Parathyroid adenoma (tissue), 2 donors: ENCODE measurements around the gene CHST3.
"Not testable (repeated sequence)": the region's sequence is repeated elsewhere in the genome, so short reads cannot be mapped to it uniquely, and the experiment has no call there.

Experiments
- H2AFZ ChIP-seq: fragments of 300-600 bp; sonication (generic); one replicate; pipeline ENCODE4 v1.7.0; 2017; ENCODE audit warnings: antibody characterized with exemption, mild to moderate bottlenecking
- H3K27ac ChIP-seq: fragments of 300-600 bp; sonication (generic); one replicate; pipeline ENCODE4 v1.7.0; 2017
- H3K27me3 ChIP-seq: fragments of 300-600 bp; sonication (generic); one replicate; pipeline ENCODE4 v1.7.0; 2017; ENCODE audit warnings: low read length; ENCODE audit not compliant: control insufficient read depth, insufficient read depth
- H3K36me3 ChIP-seq: fragments of 300-600 bp; sonication (generic); one replicate; pipeline ENCODE4 v1.7.0; 2017; ENCODE audit warnings: low read length; ENCODE audit not compliant: control insufficient read depth, insufficient read depth
- H3K4me1 ChIP-seq: fragments of 300-600 bp; sonication (generic); one replicate; pipeline ENCODE4 v1.7.0; 2017; ENCODE audit warnings: control low read depth
- H3K4me2 ChIP-seq: fragments of 300-600 bp; sonication (generic); one replicate; pipeline ENCODE4 v1.7.0; 2017; ENCODE audit warnings: low read length
- H3K4me3 ChIP-seq: fragments of 300-600 bp; sonication (generic); one replicate; pipeline ENCODE4 v1.7.0; 2017; ENCODE audit warnings: low read depth, low read length
- H3K79me2 ChIP-seq: fragments of 300-600 bp; sonication (generic); one replicate; pipeline ENCODE4 v1.7.0; 2017; ENCODE audit warnings: control low read depth
- H3K9ac ChIP-seq: fragments of 300-600 bp; sonication (generic); one replicate; pipeline ENCODE4 v1.7.0; 2017; ENCODE audit warnings: mild to moderate bottlenecking
- H3K9me3 ChIP-seq: fragments of 300-600 bp; sonication (generic); one replicate; pipeline ENCODE4 v1.7.0; 2017; ENCODE audit warnings: low read length; ENCODE audit not compliant: control insufficient read depth
- CTCF ChIP-seq: fragments of 300-600 bp; sonication (generic); IDR thresholded peaks from one replicate; pipeline ENCODE4 v1.7.0; 2017; ENCODE audit warnings: antibody characterized with exemption, mild to moderate bottlenecking
- donor health status: primary hyperparathyroidism.

CHST3 gene

GRCh38 chr10:71964743-71965515 is 734 bp downstream of the CHST3 start:
- peaks cover 5% of the 10 kb centered on the region for H3K4me1 ChIP-seq
- no peaks in the 10 kb centered on the region for H3K79me2 ChIP-seq

GRCh38 chr10:71965623-71966022 is 1.4 kb downstream of the CHST3 start:
- Histone ChIP-seq H3K27ac (peak overlapping the region; percentile 47), H3K27me3 (no peaks in the 10 kb centered on the region), H3K9me3 (no peaks in the 10 kb centered on the region), H3K79me2 (no peaks in the 10 kb centered on the region), H2AFZ (no peak overlapping the region), H3K4me1 (peaks cover 5% of the 10 kb centered on the region), H3K9ac (no peak overlapping the region), H3K4me3 (peak overlapping the region; percentile 51), H3K4me2 (peak overlapping the region; percentile 60), H3K36me3 (no peaks in the 10 kb centered on the region)
- TF ChIP-seq CTCF, result no peak

More at GRCh38 chr10:71964743-71965515, 734 bp downstream of the CHST3 start:
- no peaks in the 10 kb centered on the region for H3K27me3 ChIP-seq
- H3K9me3 ChIP-seq, result no peaks in the 10 kb centered on the region
- H2AFZ ChIP-seq, result peak overlapping the region; percentile 73
- no peak for TF ChIP-seq CTCF
- H3K4me2 ChIP-seq, result peak overlapping the region; percentile 60
- no peak overlapping the region for H3K9ac ChIP-seq
- peak overlapping the region; percentile 51 for H3K4me3 ChIP-seq
- no peaks in the 10 kb centered on the region for H3K36me3 ChIP-seq
- peak overlapping the region; percentile 47 for H3K27ac ChIP-seq

- TF ChIP-seq CTCF, result no peak
- no peaks in the 10 kb centered on the region for H3K27me3 ChIP-seq
- H3K4me1 ChIP-seq, result peaks cover 5% of the 10 kb centered on the region
- no peaks in the 10 kb centered on the region for H3K79me2 ChIP-seq
- H3K4me3 ChIP-seq, result no peak overlapping the region
- H3K9me3 ChIP-seq, result no peaks in the 10 kb centered on the region
- H3K36me3 ChIP-seq, result no peaks in the 10 kb centered on the region
- no peak overlapping the region for H3K9ac ChIP-seq
- no peak overlapping the region for H3K27ac ChIP-seq
- no peak overlapping the region for H2AFZ ChIP-seq
- H3K4me2 ChIP-seq, result no peak overlapping the region
These were observed 2.1 kb downstream of the CHST3 start for GRCh38 chr10:71966046-71967004.

- H3K4me1 ChIP-seq, H3K9me3 ChIP-seq, H3K36me3 ChIP-seq, H3K4me2 ChIP-seq, H2AFZ ChIP-seq, H3K4me3 ChIP-seq, H3K9ac ChIP-seq, H3K27ac ChIP-seq, H3K27me3 ChIP-seq, H3K79me2 ChIP-seq: not testable (repeated sequence)
These were observed 3.8 kb downstream of the CHST3 start for GRCh38 chr10:71967958-71968357.
